DND-41 (cell line): ENCODE results near the gene CUL3.

Experiments
- CTCF ChIP-seq: IDR thresholded peaks from 2 replicates; pipeline ENCODE4 v1.5.1; 2012; ENCODE audit warnings: borderline replicate concordance, low read length, moderate library complexity, mild to moderate bottlenecking; ENCODE audit not compliant: poor library complexity, severe bottlenecking; ENCODE audit errors: extremely low read depth
- EZH2 ChIP-seq: IDR thresholded peaks from 3 replicates; pipeline ENCODE4 v1.6.1; 2012; ENCODE audit warnings: borderline replicate concordance, low read depth, mild to moderate bottlenecking, moderate library complexity, low read length, inconsistent platforms; ENCODE audit not compliant: severe bottlenecking

- TF ChIP-seq CTCF, result no peak
- no peak for TF ChIP-seq EZH2
These were observed 11.1 kb upstream of the CUL3 start for GRCh38 chr2:224596289-224596688.
